Activated naive CD4-positive, alpha-beta T cell treated with anti-CD3 and anti-CD28 coated beads, Interleukin-2, amount 10 ng/mL, durations not matched to agents 7 days and 5 days (primary cell): ENCODE measurements around the gene ARHGEF16.
A peak's percentile ranks its signal among the peaks of the same experiment; 100 is the strongest.

ENCODE experiments used
- CTCF ChIA-PET: fragments of 350-600 bp; sonication (Branson Sonifier 250); formaldehyde crosslinking; loops from one replicate; lab custom pipeline; 2021; ENCODE audit warnings: antibody characterized with exemption; lab: Charles Lee
- DNase-seq: peaks from one replicate; pipeline ENCODE4 v3.0.0-alpha.2; 2020
- H3K27ac Mint-ChIP-seq: one replicate; pipeline ENCODE4 v1.8.0; 2021; ENCODE audit warnings: mild to moderate bottlenecking, moderate library complexity, mixed read lengths
- H3K27me3 Mint-ChIP-seq: one replicate; pipeline ENCODE4 v1.8.0; 2021; ENCODE audit warnings: mild to moderate bottlenecking, mixed read lengths
- H3K36me3 Mint-ChIP-seq: one replicate; pipeline ENCODE4 v1.8.0; 2021; ENCODE audit warnings: mixed read lengths
- H3K4me1 Mint-ChIP-seq: one replicate; pipeline ENCODE4 v1.8.0; 2021; ENCODE audit warnings: mixed read lengths
- H3K4me3 Mint-ChIP-seq: one replicate; pipeline ENCODE4 v1.8.0; 2021; ENCODE audit warnings: mild to moderate bottlenecking, moderate library complexity, mixed read lengths
- H3K9me3 Mint-ChIP-seq: one replicate; pipeline ENCODE4 v1.8.0; 2021; ENCODE audit warnings: mixed read lengths

The ARHGEF16 gene

GRCh38 chr1:3492545-3493246 is 38.2 kb downstream of the ARHGEF16 start:
- CTCF ChIA-PET, result interaction anchor here (0.6 to 2.1 kb wide), 6 partner anchors 67 to 235 kb away, joined by 4 to 12 read pairs (median 4); no protein-coding TSS in a partner anchor
- Mint-ChIP-seq H3K4me3 (no peak overlapping the region), H3K27me3 (no peaks in the 10 kb centered on the region), H3K27ac (no peak overlapping the region), H3K36me3 (no peaks in the 10 kb centered on the region), H3K4me1 (peaks cover 3% of the 10 kb centered on the region), H3K9me3 (peaks cover 12% of the 10 kb centered on the region)
- no peak for DNase-seq

GRCh38 chr1:3494321-3495308 is 40.1 kb downstream of the ARHGEF16 start:
- CTCF ChIA-PET, result no interaction called here
- no peak overlapping the region for H3K4me3 Mint-ChIP-seq
- peaks cover 3% of the 10 kb centered on the region for H3K4me1 Mint-ChIP-seq
- no peaks in the 10 kb centered on the region for H3K27me3 Mint-ChIP-seq
- no peaks in the 10 kb centered on the region for H3K36me3 Mint-ChIP-seq
- H3K27ac Mint-ChIP-seq, result no peak overlapping the region
- no peaks in the 10 kb centered on the region for H3K9me3 Mint-ChIP-seq
- DNase-seq, result no peak

GRCh38 chr1:3495776-3496745 is 41.6 kb downstream of the ARHGEF16 start:
- Mint-ChIP-seq H3K36me3 (no peaks in the 10 kb centered on the region), H3K9me3 (no peaks in the 10 kb centered on the region), H3K4me1 (peaks cover 3% of the 10 kb centered on the region), H3K27me3 (no peaks in the 10 kb centered on the region), H3K4me3 (no peak overlapping the region), H3K27ac (no peak overlapping the region)
- CTCF ChIA-PET, result no interaction called here
- no peak for DNase-seq

- Mint-ChIP-seq H3K9me3 (no peaks in the 10 kb centered on the region), H3K4me3 (no peak overlapping the region), H3K27me3 (no peaks in the 10 kb centered on the region), H3K27ac (no peak overlapping the region), H3K4me1 (no peaks in the 10 kb centered on the region), H3K36me3 (no peaks in the 10 kb centered on the region)
- CTCF ChIA-PET, result no interaction called here
- DNase-seq, result no peak
Measured at GRCh38 chr1:3496916-3497315, 42.5 kb downstream of the ARHGEF16 start.

- Mint-ChIP-seq H3K9me3 (no peaks in the 10 kb centered on the region), H3K4me3 (no peak overlapping the region), H3K27ac (no peak overlapping the region), H3K27me3 (no peaks in the 10 kb centered on the region), H3K36me3 (no peaks in the 10 kb centered on the region), H3K4me1 (no peaks in the 10 kb centered on the region)
- DNase-seq, result no peak
- CTCF ChIA-PET, result no interaction called here
Measured at GRCh38 chr1:3497521-3497920, 43.1 kb downstream of the ARHGEF16 start.

GRCh38 chr1:3498246-3498930 is 43.9 kb downstream of the ARHGEF16 start:
- no peak overlapping the region for H3K27ac Mint-ChIP-seq
- DNase-seq, result no peak
- CTCF ChIA-PET, result no interaction called here
- H3K9me3 Mint-ChIP-seq, result no peaks in the 10 kb centered on the region
- H3K27me3 Mint-ChIP-seq, result no peaks in the 10 kb centered on the region
- no peaks in the 10 kb centered on the region for H3K4me1 Mint-ChIP-seq
- no peak overlapping the region for H3K4me3 Mint-ChIP-seq
- no peaks in the 10 kb centered on the region for H3K36me3 Mint-ChIP-seq

- CTCF ChIA-PET, result no interaction called here
- H3K4me3 Mint-ChIP-seq, result no peak overlapping the region
- H3K4me1 Mint-ChIP-seq, result no peaks in the 10 kb centered on the region
- no peak overlapping the region for H3K27ac Mint-ChIP-seq
- DNase-seq, result no peak
- no peaks in the 10 kb centered on the region for H3K36me3 Mint-ChIP-seq
- no peaks in the 10 kb centered on the region for H3K27me3 Mint-ChIP-seq
- no peaks in the 10 kb centered on the region for H3K9me3 Mint-ChIP-seq
Measured at GRCh38 chr1:3498986-3499385, 44.5 kb downstream of the ARHGEF16 start.

- Mint-ChIP-seq H3K4me3 (no peak overlapping the region), H3K27ac (no peak overlapping the region), H3K4me1 (no peaks in the 10 kb centered on the region), H3K36me3 (no peaks in the 10 kb centered on the region), H3K9me3 (no peaks in the 10 kb centered on the region), H3K27me3 (no peaks in the 10 kb centered on the region)
- CTCF ChIA-PET, result no interaction called here
- no peak for DNase-seq
Measured at GRCh38 chr1:3499611-3500010, 45.1 kb downstream of the ARHGEF16 start.

- Mint-ChIP-seq H3K36me3 (no peaks in the 10 kb centered on the region), H3K27me3 (no peaks in the 10 kb centered on the region), H3K9me3 (no peaks in the 10 kb centered on the region), H3K4me1 (no peaks in the 10 kb centered on the region), H3K27ac (no peak overlapping the region), H3K4me3 (no peak overlapping the region)
- CTCF ChIA-PET, result no interaction called here
- DNase-seq, result no peak
Measured at GRCh38 chr1:3500265-3500835, 45.9 kb downstream of the ARHGEF16 start.

- H3K27me3 Mint-ChIP-seq, result no peaks in the 10 kb centered on the region
- no peaks in the 10 kb centered on the region for H3K9me3 Mint-ChIP-seq
Measured at GRCh38 chr1:3501437-3501836, 47.0 kb downstream of the ARHGEF16 start.

GRCh38 chr1:3501856-3502640 is 47.6 kb downstream of the ARHGEF16 start:
- CTCF ChIA-PET, result no interaction called here
- Mint-ChIP-seq H3K36me3 (no peaks in the 10 kb centered on the region), H3K9me3 (no peaks in the 10 kb centered on the region), H3K4me1 (no peaks in the 10 kb centered on the region), H3K4me3 (no peak overlapping the region), H3K27ac (no peak overlapping the region), H3K27me3 (no peaks in the 10 kb centered on the region)
- DNase-seq, result peak; percentile 36

More at GRCh38 chr1:3501437-3501836, 47.0 kb downstream of the ARHGEF16 start:
- DNase-seq, result no peak
- H3K27ac Mint-ChIP-seq, result no peak overlapping the region
- H3K4me1 Mint-ChIP-seq, result no peaks in the 10 kb centered on the region
- no peak overlapping the region for H3K4me3 Mint-ChIP-seq
- CTCF ChIA-PET, result no interaction called here
- no peaks in the 10 kb centered on the region for H3K36me3 Mint-ChIP-seq

GRCh38 chr1:3502641-3503524 is 48.4 kb downstream of the ARHGEF16 start:
- H3K36me3 Mint-ChIP-seq, result no peaks in the 10 kb centered on the region
- no peaks in the 10 kb centered on the region for H3K4me1 Mint-ChIP-seq
- no peaks in the 10 kb centered on the region for H3K9me3 Mint-ChIP-seq
- H3K27ac Mint-ChIP-seq, result no peak overlapping the region
- no peaks in the 10 kb centered on the region for H3K27me3 Mint-ChIP-seq
- CTCF ChIA-PET, result no interaction called here
- H3K4me3 Mint-ChIP-seq, result no peak overlapping the region
- no peak for DNase-seq
